Upper lobe of right lung (tissue), 1 donor: ENCODE measurements around the gene EMD. TPM values are rescaled to one million over a fixed set of nuclear protein-coding genes. Genes with fewer than 3 reads are reported as not detected.

Experiments
- ATAC-seq: fragments of 200-7000 bp; cut with Tn5 transposase; one replicate; pipeline ENCODE4 v1.9.1; 2020; ENCODE audit warnings: mild to moderate bottlenecking, moderate library complexity
- DNase-seq: peaks from one replicate; pipeline ENCODE4 v3.0.0-alpha.2; 2020
- H3K27ac ChIP-seq: fragments of 200-600 bp; one replicate; pipeline ENCODE4 v1.8.0; 2022
- H3K27me3 ChIP-seq: fragments of 200-600 bp; one replicate; pipeline ENCODE4 v1.8.0; 2022; ENCODE audit warnings: mild to moderate bottlenecking
- H3K36me3 ChIP-seq: fragments of 200-600 bp; one replicate; pipeline ENCODE4 v1.8.0; 2022
- H3K4me1 ChIP-seq: fragments of 200-600 bp; one replicate; pipeline ENCODE4 v1.8.0; 2022
- H3K4me3 ChIP-seq: fragments of 200-600 bp; one replicate; pipeline ENCODE4 v1.8.0; 2022; ENCODE audit warnings: mild to moderate bottlenecking
- H3K9me3 ChIP-seq: fragments of 200-600 bp; one replicate; pipeline ENCODE4 v1.8.0; 2022
- intact Hi-C: fragments of 100-400 bp; cut with DNase I; formaldehyde crosslinking; loops from one replicate; pipeline ENCODE4 v1.11.0; 2022
- total RNA-seq: library from RNA; stranded (reverse); fragmentation: NEBNext Ultra II Directional; extraction: Animal tissue kit (Norgen Biotek cat#: 25700); gene quantifications from one replicate; pipeline ENCODE4 v1.2.1, GENCODE V29; 2021
- TF ChIP-seq, protein P1 (sequence below): fragments of 200-600 bp; IDR thresholded peaks from one replicate; pipeline ENCODE4 v1.8.0; 2022; ENCODE audit warnings: antibody characterized with exemption
- donor health status: DM: no; HTN: yes; CAD: no; lungs with severe emphysema.

Gene EMD
- total RNA-seq, 1 donor from 2014 or later, result 58.4 TPM

DNA sequence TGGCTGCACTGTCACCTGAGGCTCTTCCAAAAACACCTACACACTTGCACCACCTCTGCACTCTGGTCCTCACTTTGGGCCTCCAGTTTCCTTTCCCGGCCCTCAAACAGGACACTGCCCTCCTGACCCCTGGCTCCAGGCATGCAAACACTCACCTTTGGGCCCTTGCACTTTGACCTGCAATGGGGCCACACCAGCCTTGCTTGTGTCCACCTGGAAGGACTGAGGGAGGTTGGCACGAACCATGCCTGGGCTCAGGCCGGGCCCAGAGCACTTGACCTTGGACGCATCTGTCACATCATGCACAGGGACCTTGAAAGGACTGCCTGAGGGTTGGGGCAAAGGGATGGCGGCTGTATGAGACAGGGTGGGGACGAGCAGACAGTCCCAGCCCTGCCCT is 20.3 kb upstream of the EMD start:
- H3K9me3 ChIP-seq, result no peaks in the 10 kb centered on the region
- ATAC-seq, result no peak
- H3K4me3 ChIP-seq, result no peak overlapping the region
- intact Hi-C loops, result no loop called here
- H3K36me3 ChIP-seq, result peaks cover 90% of the 10 kb centered on the region
- H3K4me1 ChIP-seq, result no peaks in the 10 kb centered on the region
- TF ChIP-seq, protein P1, sequence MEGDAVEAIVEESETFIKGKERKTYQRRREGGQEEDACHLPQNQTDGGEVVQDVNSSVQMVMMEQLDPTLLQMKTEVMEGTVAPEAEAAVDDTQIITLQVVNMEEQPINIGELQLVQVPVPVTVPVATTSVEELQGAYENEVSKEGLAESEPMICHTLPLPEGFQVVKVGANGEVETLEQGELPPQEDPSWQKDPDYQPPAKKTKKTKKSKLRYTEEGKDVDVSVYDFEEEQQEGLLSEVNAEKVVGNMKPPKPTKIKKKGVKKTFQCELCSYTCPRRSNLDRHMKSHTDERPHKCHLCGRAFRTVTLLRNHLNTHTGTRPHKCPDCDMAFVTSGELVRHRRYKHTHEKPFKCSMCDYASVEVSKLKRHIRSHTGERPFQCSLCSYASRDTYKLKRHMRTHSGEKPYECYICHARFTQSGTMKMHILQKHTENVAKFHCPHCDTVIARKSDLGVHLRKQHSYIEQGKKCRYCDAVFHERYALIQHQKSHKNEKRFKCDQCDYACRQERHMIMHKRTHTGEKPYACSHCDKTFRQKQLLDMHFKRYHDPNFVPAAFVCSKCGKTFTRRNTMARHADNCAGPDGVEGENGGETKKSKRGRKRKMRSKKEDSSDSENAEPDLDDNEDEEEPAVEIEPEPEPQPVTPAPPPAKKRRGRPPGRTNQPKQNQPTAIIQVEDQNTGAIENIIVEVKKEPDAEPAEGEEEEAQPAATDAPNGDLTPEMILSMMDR, result no peak
- H3K27me3 ChIP-seq, result no peaks in the 10 kb centered on the region
- H3K27ac ChIP-seq, result no peak overlapping the region
- DNase-seq, result no peak

GRCh38 chrX:154359362-154360154 is 19.5 kb upstream of the EMD start:
- Histone ChIP-seq H3K9me3 (no peaks in the 10 kb centered on the region), H3K36me3 (peaks cover 84% of the 10 kb centered on the region), H3K27ac (no peak overlapping the region), H3K4me1 (no peaks in the 10 kb centered on the region), H3K4me3 (no peak overlapping the region), H3K27me3 (no peaks in the 10 kb centered on the region)
- intact Hi-C loops, result no loop called here
- DNase-seq (no peak), ATAC-seq (no peak)
- TF ChIP-seq, protein P1, result no peak

- Histone ChIP-seq H3K27me3 (no peaks in the 10 kb centered on the region), H3K4me3 (no peak overlapping the region), H3K27ac (no peak overlapping the region), H3K4me1 (no peaks in the 10 kb centered on the region), H3K36me3 (peaks cover 84% of the 10 kb centered on the region), H3K9me3 (no peaks in the 10 kb centered on the region)
- DNase-seq (no peak), ATAC-seq (no peak)
- intact Hi-C loops, result no loop called here
- TF ChIP-seq, protein P1, result no peak
Measured at GRCh38 chrX:154360155-154360713, 18.9 kb upstream of the EMD start.

GRCh38 chrX:154362085-154362742 is 16.9 kb upstream of the EMD start:
- Histone ChIP-seq H3K27me3 (no peaks in the 10 kb centered on the region), H3K9me3 (no peaks in the 10 kb centered on the region), H3K4me1 (peaks cover 3% of the 10 kb centered on the region), H3K27ac (no peak overlapping the region), H3K4me3 (no peak overlapping the region), H3K36me3 (peaks cover 90% of the 10 kb centered on the region)
- TF ChIP-seq, protein P1, result no peak
- ATAC-seq (no peak), DNase-seq (no peak)
- intact Hi-C loops, result no loop called here

DNA sequence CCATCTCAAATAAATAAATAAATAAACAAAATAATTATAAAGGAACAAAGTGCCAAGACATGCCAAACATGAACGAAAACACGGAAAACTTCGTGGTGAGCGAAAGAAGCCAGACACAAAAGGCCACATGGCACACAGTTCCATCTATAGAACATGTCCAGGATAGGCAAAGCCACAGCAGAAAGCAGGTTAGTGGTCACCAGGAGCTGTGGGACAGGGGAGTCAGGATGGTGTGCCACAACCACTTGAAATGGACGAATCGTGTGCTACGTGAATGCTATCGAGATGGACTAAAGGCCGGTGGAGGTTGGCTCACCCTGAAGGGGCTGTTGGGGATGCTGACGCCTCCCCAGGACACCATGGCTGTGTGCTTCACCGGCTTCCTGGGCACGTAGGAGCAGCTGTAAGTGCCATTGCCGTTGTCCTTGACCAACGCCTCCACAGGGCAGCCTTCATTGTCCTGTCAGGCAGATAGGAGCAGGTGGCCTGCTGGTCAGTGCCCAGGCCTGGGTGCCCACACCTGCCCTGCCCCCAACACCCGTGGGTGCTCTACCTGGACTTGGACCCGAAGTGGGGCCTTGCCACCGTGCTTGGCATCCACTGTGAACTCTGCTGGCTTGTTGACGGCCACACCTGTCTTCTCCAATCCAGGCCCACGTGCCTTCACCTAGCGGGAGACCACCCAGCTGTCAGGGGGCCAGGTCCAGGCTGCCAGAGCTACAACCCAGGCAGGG is 15.2 kb upstream of the EMD start:
- H3K27me3 ChIP-seq, result no peaks in the 10 kb centered on the region
- no peak overlapping the region for H3K27ac ChIP-seq
- DNase-seq (no peak), ATAC-seq (no peak)
- H3K4me1 ChIP-seq, result peaks cover 16% of the 10 kb centered on the region
- H3K4me3 ChIP-seq, result no peak overlapping the region
- intact Hi-C loops, result no loop called here
- no peaks in the 10 kb centered on the region for H3K9me3 ChIP-seq
- H3K36me3 ChIP-seq, result peaks cover 81% of the 10 kb centered on the region
- TF ChIP-seq, protein P1, result no peak
